Spleen (tissue), 7 donors: ENCODE data around the gene MCRIP1.

Experiments used
- CTCF ChIP-seq, 11 experiments: fragments of 200-600 bp in 7 of 11; fragments of 450-650 bp in 4 of 11; sonication (generic) in 4 of 11; IDR thresholded peaks in 8 of 11; conservative IDR thresholded peaks in 3 of 11; 1 replicate in 7 of 11; 2 replicates in 4 of 11; pipeline versions ENCODE4 v1.4.0 to v1.8.0; 2016 to 2021; ENCODE audit warnings: antibody characterized with exemption in 11 of 11, inconsistent platforms in 4 of 11, mild to moderate bottlenecking in 1 of 11
- POLR2A ChIP-seq, 3 donors: fragments of 450-650 bp; IDR thresholded peaks; one replicate each; pipeline ENCODE4 v1.5.1; 2017; ENCODE audit warnings: antibody characterized with exemption in 3 of 3, mild to moderate bottlenecking in 1 of 3
- donor health status: DM: no; HTN: no; CAD: no; lungs with moderate emphysema.
- donor health status: DM: no; HTN: no; CAD: no.
- donor health status: DM: no; HTN: no; CAD: no.

GRCh38 chr17:81812571-81813370 is 20.3 kb downstream of the MCRIP1 start:
- TF ChIP-seq POLR2A (IDR thresholded peaks at IDR 0.05), result no peak
- TF ChIP-seq CTCF (IDR thresholded peaks at IDR 0.05 in 8 of 11, conservative IDR thresholded peaks at IDR 0.05 in 3 of 11), result no peak
